SK-N-MC (cell line): ENCODE data around the gene LONP1.

Source experiments
- EZH2 ChIP-seq: fragments of 200-600 bp; sonication (generic); IDR thresholded peaks from one replicate; pipeline ENCODE4 v1.6.1; 2017; ENCODE audit warnings: antibody characterized with exemption
- POLR2AphosphoS5 ChIP-seq: IDR thresholded peaks from 2 replicates; pipeline ENCODE4 v1.6.1; 2012; ENCODE audit warnings: mild to moderate bottlenecking, low read depth, low read length, borderline replicate concordance

- no peak for TF ChIP-seq EZH2
- TF ChIP-seq POLR2AphosphoS5, result no peak
Measured at GRCh38 chr19:5652261-5652660, 67.7 kb downstream of the LONP1 start.
